ENCODE data around the gene AGPAT4.
A peak's percentile ranks its signal among the peaks of the same experiment; 100 is the strongest.

Gene AGPAT4

GRCh38 chr6:161254464-161255253 is 19.2 kb downstream of the AGPAT4 start:
- no peak for DNase-seq

GRCh38 chr6:161254126-161254463 is 19.8 kb downstream of the AGPAT4 start:
- DNase-seq: no peak

GRCh38 chr6:161251345-161251744 is 22.5 kb downstream of the AGPAT4 start:
- no peak for DNase-seq

- no peak for DNase-seq
These were observed 24.5 kb downstream of the AGPAT4 start for GRCh38 chr6:161249327-161249726.

- no peak for DNase-seq
These were observed 27.1 kb downstream of the AGPAT4 start for GRCh38 chr6:161246725-161247124.

GRCh38 chr6:161245363-161245762 is 28.5 kb downstream of the AGPAT4 start:
- no peak for DNase-seq

GRCh38 chr6:161244725-161245124 is 29.1 kb downstream of the AGPAT4 start:
- DNase-seq: no peak

- peak; percentile 62 for DNase-seq
These were observed 30.8 kb downstream of the AGPAT4 start for GRCh38 chr6:161242779-161243693.

- DNase-seq: no peak
These were observed 31.7 kb downstream of the AGPAT4 start for GRCh38 chr6:161242113-161242512.

- no peak for DNase-seq
These were observed 34.9 kb downstream of the AGPAT4 start for GRCh38 chr6:161239001-161239400.

GRCh38 chr6:161238500-161238899 is 35.4 kb downstream of the AGPAT4 start:
- DNase-seq: no peak

GRCh38 chr6:161238081-161238480 is 35.8 kb downstream of the AGPAT4 start:
- no peak for DNase-seq

GRCh38 chr6:161237176-161237575 is 36.7 kb downstream of the AGPAT4 start:
- no peak for DNase-seq

- DNase-seq: no peak
These were observed 37.9 kb downstream of the AGPAT4 start for GRCh38 chr6:161235776-161236633.

- no peak for DNase-seq
These were observed 39.7 kb downstream of the AGPAT4 start for GRCh38 chr6:161233986-161234661.

GRCh38 chr6:161232467-161232866 is 41.4 kb downstream of the AGPAT4 start:
- DNase-seq: no peak

- no peak for DNase-seq
These were observed 41.9 kb downstream of the AGPAT4 start for GRCh38 chr6:161232010-161232409.

GRCh38 chr6:161230339-161230738 is 43.5 kb downstream of the AGPAT4 start:
- DNase-seq: no peak

- no peak for DNase-seq
These were observed 44.8 kb downstream of the AGPAT4 start for GRCh38 chr6:161228921-161229591.

GRCh38 chr6:161228096-161228495 is 45.8 kb downstream of the AGPAT4 start:
- DNase-seq: no peak

GRCh38 chr6:161227004-161227960 is 46.6 kb downstream of the AGPAT4 start:
- no peak for DNase-seq

Measured in activated gamma-delta T cell (primary cell).